Kasumi-1 (cell line): Measurements from ENCODE around the gene FOXO6.
A peak's percentile ranks its signal among the peaks of the same experiment; 100 is the strongest.

Source experiments
- DNase-seq, 2 experiments: peaks; one replicate each; lab custom pipeline; 2025; lab: John Stamatoyannopoulos, UW

The FOXO6 gene

DNA sequence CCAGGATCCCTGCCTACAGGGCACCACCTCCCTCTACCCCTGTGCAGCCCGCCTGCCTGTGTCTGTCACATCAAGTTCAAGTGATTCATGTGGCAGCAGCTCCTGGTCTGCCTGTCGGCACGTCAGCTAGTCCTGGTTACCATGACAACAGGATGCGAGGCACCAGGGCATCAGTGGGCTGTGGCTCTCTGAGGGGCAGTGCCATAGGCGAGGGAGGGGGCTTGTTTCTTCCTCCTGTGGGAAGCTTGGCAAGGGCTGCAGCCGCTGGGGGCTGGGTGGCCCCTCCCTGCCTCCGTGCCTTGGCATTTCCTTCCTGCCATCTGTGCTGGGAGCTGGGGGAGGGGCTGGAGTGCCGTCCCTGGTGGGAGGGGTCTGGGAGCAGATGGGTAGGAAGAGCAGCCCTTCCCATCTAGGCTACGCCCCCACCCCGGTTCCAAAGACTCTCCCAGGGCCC lies 43.1 kb downstream of the FOXO6 start:
- peak; percentile 22 to 34 for DNase-seq

DNA sequence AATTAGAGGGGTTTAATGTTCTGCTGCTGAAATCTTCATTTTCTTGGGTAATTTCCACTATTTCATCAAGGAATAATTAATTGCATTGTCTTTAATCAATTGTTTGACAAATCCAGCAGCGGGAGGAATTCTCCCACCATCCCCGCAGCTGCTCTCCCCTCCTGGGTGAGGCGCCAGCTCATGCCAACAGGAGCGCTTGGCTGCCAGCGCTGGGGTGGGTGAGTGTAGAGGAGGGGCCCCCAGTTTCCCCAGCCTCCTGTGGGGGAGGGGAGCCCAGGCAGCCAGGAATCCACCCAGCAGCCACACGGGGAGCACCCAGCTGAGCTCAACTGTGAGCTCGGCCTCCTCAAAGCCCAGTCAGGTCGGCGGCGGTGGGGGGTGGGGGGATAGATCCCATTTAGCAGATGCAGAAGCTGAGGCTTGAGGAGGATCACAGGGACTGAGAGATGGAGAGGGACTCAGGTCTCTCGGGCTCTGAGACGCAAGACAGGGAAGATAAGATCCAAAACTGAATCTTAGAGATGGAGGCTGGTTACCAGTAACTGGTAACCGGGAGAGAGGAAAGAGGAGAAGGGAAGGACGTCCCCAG lies 46.5 kb downstream of the FOXO6 start:
- no peak for DNase-seq

DNA sequence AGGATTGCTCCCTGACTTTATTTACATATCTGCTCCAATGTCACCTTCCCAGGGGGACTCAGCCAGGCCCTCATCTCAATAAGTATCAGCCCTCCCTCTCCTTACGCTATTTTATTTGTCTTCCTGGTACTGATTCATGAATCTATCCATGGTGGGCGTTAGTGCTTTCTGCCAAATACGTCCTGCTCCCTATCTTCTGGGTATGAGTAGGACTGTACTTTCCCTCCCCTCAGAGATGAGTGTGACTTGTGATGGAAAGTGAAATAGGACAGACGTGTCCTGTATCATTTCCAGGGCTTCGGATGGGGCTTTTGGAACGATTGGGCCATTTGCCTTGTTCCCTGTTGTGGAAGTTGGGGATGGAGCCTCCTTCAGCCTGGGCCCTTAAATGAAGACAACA lies 47.5 kb downstream of the FOXO6 start:
- DNase-seq: no peak

DNA sequence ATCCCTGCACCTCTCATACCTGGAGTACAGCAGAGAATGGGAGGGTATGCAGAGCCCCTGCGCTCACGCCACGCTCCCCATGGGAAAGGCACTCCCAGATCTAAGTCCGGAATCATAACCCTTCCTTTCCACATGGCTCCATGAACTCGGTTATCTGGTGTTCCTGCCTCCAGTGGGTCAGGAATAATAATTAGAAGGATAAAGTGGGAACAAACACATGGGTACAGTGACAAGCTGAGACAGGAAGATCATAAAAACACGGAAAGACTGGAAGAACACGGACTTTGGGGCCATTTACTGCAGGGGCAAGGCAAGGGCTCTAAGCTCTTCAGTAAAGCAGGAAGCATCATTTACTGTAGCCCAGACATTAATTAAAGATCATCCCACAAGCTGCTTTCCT lies 48.6 kb downstream of the FOXO6 start:
- no peak for DNase-seq

DNA sequence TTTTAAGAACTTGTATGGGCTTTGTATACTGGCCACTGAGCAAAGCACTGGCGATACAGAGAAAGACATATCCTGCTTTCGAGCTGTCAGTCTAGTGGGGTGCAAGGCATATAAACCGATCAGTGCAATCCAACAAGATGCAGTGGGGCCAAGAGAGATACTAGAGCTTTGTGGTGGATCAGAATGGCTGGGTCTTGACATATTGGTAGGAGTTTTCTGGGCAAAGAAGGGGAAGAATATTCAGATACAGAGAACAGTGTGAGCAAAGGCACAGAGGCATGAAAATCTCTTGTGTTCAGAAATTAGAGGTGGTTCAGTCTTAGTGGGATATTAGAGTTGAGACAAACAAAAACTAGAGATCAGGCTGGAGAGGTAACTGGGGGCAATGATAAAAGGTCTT lies 49.2 kb downstream of the FOXO6 start:
- DNase-seq: no peak

DNA sequence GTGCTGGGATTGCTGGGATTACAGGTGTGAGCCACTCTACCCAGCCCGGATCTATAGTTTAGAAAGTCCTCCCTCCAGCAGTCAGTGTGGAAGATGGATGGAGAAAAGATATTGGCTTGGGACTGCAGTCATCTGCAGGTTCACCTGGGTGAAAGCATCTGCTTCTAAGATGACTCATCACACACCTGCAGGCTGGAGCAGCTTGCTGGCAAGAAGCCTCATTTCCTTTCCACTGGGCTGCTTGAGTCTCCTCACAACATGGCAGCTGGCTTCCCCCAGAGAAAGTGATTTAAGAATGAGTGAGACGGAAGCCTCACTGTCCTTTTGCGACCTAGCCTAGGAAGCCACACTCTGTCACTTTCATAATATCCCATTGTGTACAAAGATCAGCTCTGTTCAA lies 50.0 kb downstream of the FOXO6 start:
- DNase-seq: no peak

DNA sequence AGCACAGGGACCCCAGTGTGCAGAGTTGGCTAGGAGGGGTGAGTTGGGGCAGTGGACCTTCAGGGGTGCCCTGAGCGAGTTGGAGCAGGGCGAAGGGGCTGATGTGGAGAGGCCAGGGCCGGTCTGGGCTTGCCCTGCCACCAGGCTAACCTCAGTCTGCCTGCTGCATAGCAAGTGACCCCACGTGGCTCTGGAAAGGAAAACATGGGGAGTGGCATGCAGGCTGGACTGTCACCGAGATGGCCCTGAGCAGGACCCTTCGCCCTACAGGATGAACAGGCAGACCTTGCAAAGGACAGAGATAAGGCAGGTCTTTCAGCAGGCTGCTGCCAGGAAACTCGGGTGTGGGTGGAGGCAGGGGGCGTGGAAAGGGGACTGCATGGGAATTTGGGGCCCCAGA lies 51.5 kb downstream of the FOXO6 start:
- DNase-seq: no peak

DNA sequence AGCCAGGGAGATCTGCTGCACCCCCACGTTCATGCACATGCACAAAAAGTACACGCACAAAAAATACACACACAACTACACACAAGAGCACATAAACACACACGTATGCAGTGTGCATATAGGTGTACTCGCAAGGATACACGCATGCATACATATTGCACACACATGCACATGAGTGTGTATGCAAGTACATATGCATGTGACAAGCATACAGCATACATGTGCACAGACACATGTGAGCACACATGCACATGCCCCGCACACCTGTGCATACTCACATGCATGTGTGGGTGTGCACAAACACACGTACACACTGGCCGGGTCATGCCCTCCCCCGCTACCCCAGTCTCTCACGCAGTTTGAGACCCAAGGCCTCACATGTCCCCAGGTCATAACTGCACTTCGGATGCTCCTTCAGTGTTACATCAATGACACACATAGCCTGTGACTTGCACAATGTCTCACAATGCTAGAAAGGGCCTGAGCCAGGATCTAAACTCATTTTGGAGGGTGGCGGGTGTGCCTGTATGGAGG lies 52.6 kb downstream of the FOXO6 start:
- no peak for DNase-seq

DNA sequence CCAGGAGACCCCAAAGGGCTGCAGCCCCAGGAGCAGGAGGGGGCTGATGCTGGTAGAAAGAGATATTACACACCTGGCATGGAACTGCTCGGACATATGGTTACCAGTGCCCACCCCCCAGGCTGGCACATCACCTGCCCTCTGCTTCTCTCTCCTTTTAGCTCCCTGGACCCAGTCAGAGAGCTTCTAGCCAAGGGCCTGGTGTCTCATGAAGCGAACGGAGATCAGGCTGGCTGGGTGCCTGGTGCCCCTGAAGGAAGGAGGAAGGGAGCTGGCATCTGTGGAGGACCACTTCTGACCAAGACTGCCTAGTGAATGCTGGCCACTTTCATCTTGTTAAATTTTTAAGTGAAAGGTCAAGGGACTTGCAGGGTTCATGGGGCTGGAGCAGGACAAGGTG lies 53.1 kb downstream of the FOXO6 start:
- DNase-seq: no peak

DNA sequence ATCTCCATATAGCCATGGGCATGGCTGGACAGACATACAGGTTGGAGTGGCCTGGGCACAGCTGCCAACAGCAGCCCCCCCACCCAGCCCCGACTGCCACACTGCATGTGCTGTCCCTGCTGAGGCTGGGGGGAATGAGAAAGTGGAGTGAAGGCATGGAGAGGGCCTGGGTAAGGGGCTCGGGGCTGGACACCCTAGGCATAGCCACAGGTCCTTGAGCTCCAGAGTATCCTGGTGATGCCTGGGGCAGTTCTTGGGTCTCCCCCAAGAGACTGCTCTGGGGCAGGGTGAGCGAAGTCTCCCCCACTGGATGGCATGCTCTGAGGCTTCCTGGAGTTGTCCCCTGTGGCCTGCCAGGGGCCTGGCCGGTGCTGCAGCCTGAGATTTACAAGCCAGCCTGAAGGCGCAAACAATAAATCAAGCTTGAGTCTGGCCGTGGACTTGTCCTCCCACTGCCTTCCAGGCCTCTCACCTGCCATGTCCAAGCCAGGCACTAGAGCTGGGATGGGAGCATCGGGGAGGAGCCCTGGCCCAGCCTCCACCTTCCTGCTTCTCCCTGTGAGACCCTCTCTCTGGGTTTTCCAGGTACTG lies 53.6 kb downstream of the FOXO6 start:
- DNase-seq: no peak

DNA sequence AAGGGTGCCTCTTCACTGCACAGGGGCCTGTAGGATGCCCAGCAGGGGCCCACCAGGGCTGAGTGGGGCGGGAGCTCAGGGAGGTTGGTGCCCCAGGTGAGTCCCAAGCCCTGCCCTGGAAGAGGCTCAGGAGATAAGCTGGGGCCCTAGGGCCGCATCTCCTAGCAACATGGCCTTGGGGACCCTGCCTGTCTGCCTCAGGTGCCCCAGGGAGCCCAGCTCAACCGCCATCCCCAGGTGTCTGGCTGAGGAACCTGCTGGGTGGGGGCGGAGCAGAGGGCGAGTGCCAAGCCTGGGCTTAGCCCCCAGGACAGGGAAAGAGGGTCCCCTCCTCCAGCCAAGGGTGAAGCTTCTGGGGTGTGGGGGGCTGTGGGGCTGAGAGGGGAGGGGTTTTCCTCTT lies 54.8 kb downstream of the FOXO6 start:
- no peak for DNase-seq

DNA sequence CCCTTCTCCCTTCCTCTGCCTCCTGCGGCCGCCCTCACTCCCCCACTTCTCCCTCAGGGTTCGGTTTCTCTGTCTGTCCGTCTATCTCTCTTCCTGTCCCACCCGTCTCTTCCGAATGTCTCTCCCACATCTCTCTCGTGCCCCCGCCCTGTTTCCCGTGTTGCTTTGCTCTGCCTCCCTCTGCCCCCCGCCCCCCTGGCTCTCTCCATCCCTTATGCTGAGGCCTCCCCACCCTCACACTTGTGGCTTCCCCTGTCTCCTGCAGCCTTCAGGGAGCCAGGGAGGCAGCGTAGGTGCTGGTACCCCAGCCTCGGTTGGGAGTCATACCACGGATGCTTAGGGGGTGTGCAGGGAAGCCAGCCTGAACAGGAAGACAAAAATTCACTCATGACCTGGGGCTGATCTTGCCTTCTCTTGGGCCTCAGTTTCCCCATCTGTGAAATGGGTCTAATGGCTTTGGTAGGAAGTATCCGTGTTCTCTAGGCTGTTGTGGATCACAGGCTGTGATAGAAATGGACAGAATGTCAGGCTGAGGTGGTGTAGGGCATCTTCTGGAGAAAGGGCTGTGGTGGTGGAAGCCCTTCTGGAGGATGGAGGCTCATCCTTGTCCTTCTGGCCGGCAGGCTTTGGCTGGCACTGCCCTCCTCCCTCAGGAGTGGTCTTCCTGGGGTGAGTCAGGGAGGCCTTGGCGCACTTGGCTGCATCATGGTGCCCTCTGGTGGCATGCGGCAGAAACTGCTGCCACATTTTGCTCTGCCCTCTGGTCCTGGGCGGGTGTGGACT lies 55.5 kb downstream of the FOXO6 start:
- DNase-seq: peak; percentile 10 to 43

DNA sequence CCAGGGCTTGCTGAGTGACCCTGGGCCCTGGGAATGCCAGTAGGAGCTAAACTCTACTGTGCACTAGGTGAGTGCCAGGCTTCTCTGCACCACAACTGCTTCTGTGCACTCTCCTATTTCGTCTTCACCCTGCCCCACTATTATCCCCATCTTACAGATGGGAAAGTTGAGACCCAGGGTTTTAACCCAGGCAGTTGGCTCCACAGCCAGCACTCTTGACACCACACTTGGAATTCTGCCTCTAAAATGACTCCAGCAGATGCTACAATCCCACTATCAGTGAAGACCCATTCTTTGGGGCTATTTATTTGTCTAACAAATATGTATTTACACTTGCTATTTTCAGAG lies 56.1 kb downstream of the FOXO6 start:
- DNase-seq: no peak

DNA sequence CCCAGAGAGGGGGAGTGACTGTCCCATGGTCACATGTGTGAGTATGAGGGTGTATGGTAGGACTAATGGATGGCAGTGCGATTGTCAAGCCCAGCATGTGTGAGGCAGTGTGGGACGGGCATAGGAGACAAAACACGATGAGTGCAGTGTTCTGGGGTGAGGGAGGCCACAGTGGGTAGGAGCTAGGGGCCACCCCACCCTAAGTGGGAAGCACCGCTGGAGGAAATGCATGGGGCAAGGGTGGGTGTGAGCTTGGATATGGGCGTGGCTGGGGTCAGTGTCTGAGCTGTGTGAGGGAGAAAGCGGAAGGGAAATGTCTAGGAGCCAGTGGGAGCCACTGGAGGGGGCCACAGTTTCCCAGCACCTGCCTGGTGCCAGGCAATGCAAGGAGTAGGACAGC lies 56.5 kb downstream of the FOXO6 start:
- DNase-seq: no peak

DNA sequence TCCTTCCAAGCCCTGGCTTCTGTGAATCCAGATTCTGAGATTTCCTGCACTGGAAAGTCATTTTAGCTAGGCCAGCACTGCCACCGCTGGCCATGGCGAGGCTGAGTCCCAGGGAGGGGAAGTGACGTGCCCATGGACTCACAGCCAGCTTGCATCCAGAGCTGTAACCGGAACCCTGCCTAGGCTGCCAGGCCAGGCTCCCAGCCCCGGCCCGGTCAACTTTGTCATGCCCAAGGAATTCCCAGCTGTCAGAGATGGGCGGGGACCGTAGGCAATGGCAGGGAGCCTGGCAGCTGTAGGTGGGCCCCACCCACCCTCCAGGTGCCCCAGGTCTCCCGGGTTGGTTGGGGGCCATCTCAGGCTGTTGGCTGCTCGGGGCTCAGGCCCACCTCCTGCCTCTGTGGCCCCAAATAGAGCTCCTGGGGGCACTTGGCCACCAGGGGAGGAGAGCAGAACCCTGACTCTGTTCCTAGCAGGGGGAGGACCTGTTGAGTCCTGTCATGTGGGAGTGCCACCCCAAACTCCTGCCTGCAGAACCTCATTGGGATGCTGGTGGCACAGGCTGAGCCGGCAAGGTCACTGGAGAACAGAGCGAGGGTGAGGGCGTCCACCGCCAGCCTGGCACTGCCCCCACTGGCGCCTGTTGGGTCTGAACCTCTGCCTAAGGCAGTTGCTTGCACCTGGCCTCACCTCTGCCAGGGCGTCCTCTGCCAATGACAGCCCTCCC lies 57.8 kb downstream of the FOXO6 start:
- DNase-seq: no peak

DNA sequence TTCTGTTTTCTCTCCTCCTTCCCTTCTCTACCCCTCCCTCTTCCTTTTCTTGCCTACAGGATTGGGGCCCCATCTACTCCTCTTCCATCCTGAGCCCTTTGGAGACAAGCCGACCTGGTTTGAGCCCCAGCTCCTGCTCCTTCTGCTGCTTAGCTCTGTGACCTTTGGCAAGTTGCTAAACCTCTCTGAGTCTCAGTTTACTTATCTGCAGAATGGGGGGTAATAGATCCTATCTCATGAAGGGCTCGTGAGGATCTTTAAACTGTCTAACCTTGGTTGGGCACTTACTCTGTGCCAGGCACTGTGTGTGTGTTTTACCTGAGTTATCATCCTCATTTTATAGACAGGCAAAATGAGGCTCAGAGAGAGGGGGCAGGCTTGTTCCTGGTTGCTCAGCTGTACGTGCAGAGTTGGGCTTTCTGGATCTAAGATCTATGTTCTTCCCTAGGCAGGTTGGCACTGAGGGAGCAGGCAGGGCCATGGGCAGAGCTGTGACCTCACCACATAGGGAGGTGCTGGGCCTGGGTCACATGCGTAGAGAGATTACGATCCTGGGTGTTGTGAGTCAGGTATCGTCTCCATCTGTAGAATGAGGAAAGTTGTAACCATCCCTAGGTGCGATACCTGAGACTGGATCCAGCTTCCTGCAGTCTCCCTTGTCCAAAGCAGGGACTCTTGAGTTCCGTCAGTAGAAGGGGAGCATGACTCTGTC lies 58.5 kb downstream of the FOXO6 start:
- no peak for DNase-seq

DNA sequence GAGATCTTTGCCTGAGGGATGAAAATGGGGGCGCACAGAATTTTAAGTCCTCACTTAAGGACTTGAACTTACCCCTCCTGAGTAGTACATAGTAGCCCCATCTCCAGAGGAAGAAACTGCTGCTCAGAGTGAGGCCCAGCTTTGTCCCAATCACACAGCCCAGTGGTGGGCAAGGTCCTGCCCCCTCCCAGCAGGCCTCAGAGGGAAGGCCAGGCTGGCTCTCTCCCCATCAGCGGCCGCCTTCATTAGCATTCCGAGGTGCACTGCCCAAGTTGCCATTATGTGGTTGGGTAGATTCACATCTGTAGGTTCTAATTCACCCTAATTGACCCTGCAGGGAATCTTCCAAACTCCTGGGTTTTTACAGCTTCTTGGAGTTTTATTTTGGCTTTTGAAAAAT lies 59.1 kb downstream of the FOXO6 start:
- DNase-seq: no peak

DNA sequence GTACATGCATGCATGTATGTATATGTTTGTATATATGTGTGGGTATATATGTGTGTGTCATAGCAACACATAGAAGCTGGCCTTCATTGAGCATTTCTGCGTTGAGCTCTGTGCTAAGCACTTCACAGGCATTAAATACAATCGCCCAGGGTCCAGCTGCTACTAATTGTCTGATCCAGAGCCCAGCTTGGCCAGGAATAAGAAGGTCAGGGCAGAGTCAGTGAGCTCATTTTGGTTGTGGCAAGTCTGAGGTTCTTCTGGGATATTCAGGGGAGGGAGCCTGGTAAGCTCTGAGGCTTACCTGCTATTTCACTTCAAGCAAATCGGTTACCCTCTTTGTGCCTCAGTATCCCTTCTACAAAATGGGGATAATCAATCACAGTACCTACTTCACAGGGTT lies 59.6 kb downstream of the FOXO6 start:
- no peak for DNase-seq

DNA sequence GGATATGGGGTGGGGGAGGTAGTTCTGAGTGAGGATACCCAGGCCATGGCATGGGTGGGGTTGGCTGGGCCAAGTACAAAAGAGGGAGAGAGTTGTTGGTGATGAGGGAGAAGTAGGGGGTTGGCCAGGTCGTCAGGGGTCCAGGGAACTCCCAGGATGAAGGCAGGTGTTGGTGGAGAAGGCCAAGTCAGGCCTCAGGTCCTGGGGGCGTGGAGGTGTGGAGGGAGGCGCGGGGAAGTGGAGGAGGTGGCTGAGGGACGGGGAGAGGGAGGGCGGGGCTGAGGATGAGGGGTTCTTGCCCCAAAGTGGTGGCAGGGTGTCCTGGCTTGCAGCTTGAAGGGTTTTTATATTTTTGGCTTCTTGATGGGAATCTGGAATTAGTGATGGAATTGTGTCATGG lies 61.1 kb downstream of the FOXO6 start:
- DNase-seq: no peak

DNA sequence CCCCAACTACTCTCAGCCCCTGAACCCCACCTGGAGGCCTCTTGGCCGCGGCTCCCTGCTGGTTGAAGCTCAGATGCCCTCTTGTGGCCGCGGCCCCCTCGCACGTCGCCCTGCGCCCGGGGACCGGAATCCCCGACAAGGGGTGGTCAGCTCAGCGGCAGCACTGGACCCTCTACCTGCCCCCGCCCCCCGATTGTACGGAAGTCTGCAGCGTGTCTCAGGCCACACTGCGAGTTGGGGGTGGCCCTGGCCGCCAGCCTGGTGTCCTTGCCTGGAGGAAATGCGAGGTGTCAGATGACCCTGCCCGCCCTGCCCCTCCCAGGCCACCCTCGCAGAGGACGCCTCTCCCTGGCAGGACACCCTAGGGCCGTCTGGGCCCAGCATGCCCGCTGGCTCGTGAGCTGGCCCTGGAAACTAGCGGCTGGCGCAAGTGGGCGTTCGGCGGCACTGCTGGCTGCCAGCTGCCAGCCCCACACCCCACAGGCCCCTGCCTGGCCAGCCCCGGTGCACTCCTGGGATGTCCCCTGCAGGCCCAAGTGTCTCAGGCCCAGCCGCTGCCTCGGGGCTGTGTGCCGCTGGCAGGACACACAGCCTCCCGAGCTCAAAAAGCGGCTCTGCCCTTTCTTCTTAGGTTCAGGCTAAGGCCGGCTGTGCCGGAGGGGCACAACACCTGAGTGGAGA lies 62.4 kb downstream of the FOXO6 start:
- DNase-seq: no peak

DNA sequence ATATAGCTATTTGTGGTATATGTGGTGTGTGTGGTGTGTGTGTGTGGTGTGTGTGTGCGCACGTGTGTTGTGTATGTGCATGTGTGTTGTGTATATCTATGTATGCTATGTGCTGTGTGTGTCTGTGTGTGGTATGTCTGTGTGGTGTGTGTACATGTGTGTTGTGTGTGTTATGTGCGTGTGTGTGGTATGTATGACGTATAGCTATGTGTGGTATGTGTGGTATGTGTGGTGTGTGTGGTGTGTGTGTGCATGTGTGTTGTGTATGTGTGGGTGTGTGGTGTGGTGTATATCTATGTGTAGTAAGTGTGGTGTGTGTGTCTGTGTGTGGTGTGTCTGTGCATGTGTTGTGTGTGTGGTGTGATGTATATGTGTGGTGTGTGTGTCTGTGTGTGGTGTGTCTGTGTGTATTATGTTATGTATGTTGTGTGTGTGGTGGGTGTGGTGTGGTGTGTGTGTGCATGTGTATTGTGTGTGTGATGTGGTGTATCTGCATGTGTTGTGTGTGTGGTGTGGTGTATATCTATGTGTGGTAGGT lies 63.4 kb downstream of the FOXO6 start:
- DNase-seq: no peak
